ENCODE data around the gene RNU1-1. TPM values are rescaled to one million over a fixed set of nuclear protein-coding genes. Genes with fewer than 3 reads are reported as not detected.
"Not testable (repeated sequence)": the region's sequence is repeated elsewhere in the genome, so short reads cannot be mapped to it uniquely, and the experiment has no call there.

The RNU1-1 gene
- polyA plus RNA-seq, 12 donors = not detected

- DNase-seq = not testable (repeated sequence)
Observed at GRCh38 chr1:16493731-16494130, 20.4 kb downstream of the RNU1-1 start.

GRCh38 chr1:16492937-16493336 is 21.1 kb downstream of the RNU1-1 start:
- not testable (repeated sequence) for DNase-seq

GRCh38 chr1:16491056-16491675 is 22.9 kb downstream of the RNU1-1 start:
- DNase-seq = no peak

- DNase-seq = not testable (repeated sequence)
Observed at GRCh38 chr1:16489195-16489880, 24.7 kb downstream of the RNU1-1 start.

GRCh38 chr1:16487011-16487410 is 27.1 kb downstream of the RNU1-1 start:
- DNase-seq = not testable (repeated sequence)

- DNase-seq = not testable (repeated sequence)
Observed at GRCh38 chr1:16486316-16486715, 27.8 kb downstream of the RNU1-1 start.

- DNase-seq = no peak
Observed at GRCh38 chr1:16484931-16485330, 29.2 kb downstream of the RNU1-1 start.

GRCh38 chr1:16484501-16484835 is 29.6 kb downstream of the RNU1-1 start:
- no peak for DNase-seq

- not testable (repeated sequence) for DNase-seq
Observed at GRCh38 chr1:16483639-16484500, 30.2 kb downstream of the RNU1-1 start.

- not testable (repeated sequence) for DNase-seq
Observed at GRCh38 chr1:16483146-16483545, 30.9 kb downstream of the RNU1-1 start.

- DNase-seq = no peak
Observed at GRCh38 chr1:16478091-16478490, 36.0 kb downstream of the RNU1-1 start.

GRCh38 chr1:16475771-16476770 is 38.0 kb downstream of the RNU1-1 start:
- DNase-seq = not testable (repeated sequence)

- not testable (repeated sequence) for DNase-seq
Observed at GRCh38 chr1:16474891-16475290, 39.2 kb downstream of the RNU1-1 start.

- no peak for DNase-seq
Observed at GRCh38 chr1:16474166-16474800, 39.8 kb downstream of the RNU1-1 start.

- no peak for DNase-seq
Observed at GRCh38 chr1:16468558-16468957, 45.5 kb downstream of the RNU1-1 start.

- no peak for DNase-seq
Observed at GRCh38 chr1:16464917-16465625, 49.0 kb downstream of the RNU1-1 start.
